ENCODE measurements around the gene MAP3K6.

DNA sequence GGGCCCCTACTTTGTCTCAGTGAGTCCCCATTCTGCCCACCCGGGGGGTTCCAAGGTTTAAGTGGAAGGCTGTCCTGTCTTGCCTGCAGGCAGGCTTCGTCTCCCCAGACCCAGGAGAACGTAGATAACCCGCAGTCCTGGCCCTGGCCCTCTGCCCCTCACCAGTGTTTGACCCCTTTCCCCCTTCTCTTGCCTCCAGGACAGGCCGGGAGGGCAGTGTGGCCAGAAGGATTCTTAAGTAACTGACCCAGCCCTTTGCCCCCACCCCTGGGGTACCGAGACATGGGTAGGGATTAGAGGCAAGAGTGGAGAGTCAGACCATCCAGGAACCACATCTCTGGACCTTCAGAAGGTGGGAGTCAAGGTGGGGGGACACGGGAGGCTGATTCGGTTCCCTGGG lies 36.0 kb downstream of the MAP3K6 start:
- TF ChIP-seq, protein P1, sequence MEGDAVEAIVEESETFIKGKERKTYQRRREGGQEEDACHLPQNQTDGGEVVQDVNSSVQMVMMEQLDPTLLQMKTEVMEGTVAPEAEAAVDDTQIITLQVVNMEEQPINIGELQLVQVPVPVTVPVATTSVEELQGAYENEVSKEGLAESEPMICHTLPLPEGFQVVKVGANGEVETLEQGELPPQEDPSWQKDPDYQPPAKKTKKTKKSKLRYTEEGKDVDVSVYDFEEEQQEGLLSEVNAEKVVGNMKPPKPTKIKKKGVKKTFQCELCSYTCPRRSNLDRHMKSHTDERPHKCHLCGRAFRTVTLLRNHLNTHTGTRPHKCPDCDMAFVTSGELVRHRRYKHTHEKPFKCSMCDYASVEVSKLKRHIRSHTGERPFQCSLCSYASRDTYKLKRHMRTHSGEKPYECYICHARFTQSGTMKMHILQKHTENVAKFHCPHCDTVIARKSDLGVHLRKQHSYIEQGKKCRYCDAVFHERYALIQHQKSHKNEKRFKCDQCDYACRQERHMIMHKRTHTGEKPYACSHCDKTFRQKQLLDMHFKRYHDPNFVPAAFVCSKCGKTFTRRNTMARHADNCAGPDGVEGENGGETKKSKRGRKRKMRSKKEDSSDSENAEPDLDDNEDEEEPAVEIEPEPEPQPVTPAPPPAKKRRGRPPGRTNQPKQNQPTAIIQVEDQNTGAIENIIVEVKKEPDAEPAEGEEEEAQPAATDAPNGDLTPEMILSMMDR (IDR thresholded peaks at IDR 0.05), result no peak
- no peak for TF ChIP-seq POLR2A (IDR thresholded peaks at IDR 0.05)

Data from vagina (tissue), 2 donors.